GM12892 (cell line): ENCODE results near the gene SERAC1. TPM values are rescaled to one million over a fixed set of nuclear protein-coding genes. Genes with fewer than 3 reads are reported as not detected.
"Not testable (repeated sequence)": the region's sequence is repeated elsewhere in the genome, so short reads cannot be mapped to it uniquely, and the experiment has no call there.

Experiments used
- DNase-seq: peaks from one replicate; pipeline ENCODE4 v3.0.0; 2011; ENCODE audit not compliant: insufficient read length
- FAIRE-seq: peaks from 2 replicates; lab custom pipeline; 2011; peaks lifted over from hg19 to GRCh38; lab: Jason Lieb, UNC
- POLR2A ChIP-seq: IDR thresholded peaks from 2 replicates; pipeline ENCODE4 v1.6.1; 2011; ENCODE audit warnings: low read depth, low read length, control low read depth
- POLR2AphosphoS5 ChIP-seq: IDR thresholded peaks from 2 replicates; pipeline ENCODE4 v1.6.1; 2011; ENCODE audit warnings: low read depth, low read length, control low read depth
- TAF1 ChIP-seq: IDR thresholded peaks from 2 replicates; pipeline ENCODE4 v1.6.1; 2011; ENCODE audit warnings: low read depth, mild to moderate bottlenecking, control low read depth, low read length, borderline replicate concordance
- polyA plus RNA-seq: library from polyadenylated mRNA; unstranded; fragments of >200 nt; gene quantifications from one replicate; pipeline ENCODE4 v1.2.1, GENCODE V29; 2012; ENCODE audit warnings: missing spikeins, inconsistent platforms; ENCODE audit not compliant: missing spikeins

SERAC1 gene
- polyA plus RNA-seq: 2.1 TPM

GRCh38 chr6:158168040-158168289 is at the start of gene SERAC1:
Gene SERAC1, minus strand, starts transcription at chr6:158168262. Its CDS starts 9,899 bp downstream, at chr6:158158363.
- DNase-seq (no peak), FAIRE-seq (no peak)
- TF ChIP-seq POLR2AphosphoS5 (no peak), TAF1 (no peak), POLR2A (no peak)

GRCh38 chr6:158213925-158214674 is 46.0 kb upstream of the SERAC1 start:
- no peak for TF ChIP-seq TAF1
- DNase-seq (no peak), FAIRE-seq (peak; percentile 93)

- TF ChIP-seq POLR2A (no peak), TAF1 (no peak), POLR2AphosphoS5 (no peak)
- FAIRE-seq (no peak), DNase-seq (no peak)
Observed at GRCh38 chr6:158211273-158212055, 43.4 kb upstream of the SERAC1 start.

- not testable (repeated sequence) for DNase-seq, FAIRE-seq
Observed at GRCh38 chr6:158209582-158210333, 41.7 kb upstream of the SERAC1 start.

- DNase-seq, FAIRE-seq: not testable (repeated sequence)
Observed at GRCh38 chr6:158208226-158209030, 40.4 kb upstream of the SERAC1 start.

GRCh38 chr6:158207422-158207788 is 39.3 kb upstream of the SERAC1 start:
- DNase-seq (peak; percentile 46), FAIRE-seq (peak; percentile 91)
- no peak for TF ChIP-seq TAF1
- no peak for TF ChIP-seq POLR2AphosphoS5
- TF ChIP-seq POLR2A: no peak

GRCh38 chr6:158206740-158207421 is 38.8 kb upstream of the SERAC1 start:
- FAIRE-seq (no peak), DNase-seq (no peak)
- TF ChIP-seq POLR2A: no peak
- TF ChIP-seq TAF1: no peak
- no peak for TF ChIP-seq POLR2AphosphoS5

GRCh38 chr6:158205169-158205944 is 37.3 kb upstream of the SERAC1 start:
- TF ChIP-seq POLR2A (no peak), POLR2AphosphoS5 (no peak), TAF1 (no peak)
- DNase-seq: no peak
- FAIRE-seq: no peak

GRCh38 chr6:158198461-158198860 is 30.4 kb upstream of the SERAC1 start:
- DNase-seq: no peak
- no peak for FAIRE-seq
- TF ChIP-seq POLR2A (no peak), TAF1 (no peak), POLR2AphosphoS5 (no peak)

- FAIRE-seq: no peak
- no peak for DNase-seq
- TF ChIP-seq POLR2AphosphoS5 (no peak), POLR2A (no peak), TAF1 (no peak)
Observed at GRCh38 chr6:158194487-158195280, 26.6 kb upstream of the SERAC1 start.
